ENCODE data around the gene COG3.

- TF ChIP-seq CTCF (IDR thresholded peaks at IDR 0.05 in 8 of 11, conservative IDR thresholded peaks at IDR 0.05 in 3 of 11): no peak
- no peak for TF ChIP-seq POLR2A (IDR thresholded peaks at IDR 0.05)
Measured at GRCh38 chr13:45534604-45535003, 69.9 kb downstream of the COG3 start.
